ENCODE data around the gene JAKMIP1. TPM values are rescaled to one million over a fixed set of nuclear protein-coding genes. Genes with fewer than 3 reads are reported as not detected.

Gene JAKMIP1
- total RNA-seq, 1 donor from 2014 or later = 0.10 TPM

Other genes with a start within 250 kb of the JAKMIP1 start
- gene C4orf50, start 182.1 kb downstream of the JAKMIP1 start, total RNA-seq = not detected
- 97.2 TPM for gene WFS1, start 69.3 kb upstream of the JAKMIP1 start, total RNA-seq